ENCODE data around the gene SSH2.
"Not testable (repeated sequence)": the region's sequence is repeated elsewhere in the genome, so short reads cannot be mapped to it uniquely, and the experiment has no call there.

Gene SSH2

GRCh38 chr17:29807520-29808361, 122.3 kb downstream of the SSH2 start:
- DNase-seq (ENCODE audit: low read depth, low spot score): peak; percentile 52

GRCh38 chr17:29802246-29802645, 127.8 kb downstream of the SSH2 start:
- no peak overlapping the region for H3K4me3 ChIP-seq (ENCODE audit: low read length)
- no peak for DNase-seq (ENCODE audit: low read depth, low spot score)

More at GRCh38 chr17:29807520-29808361, 122.3 kb downstream of the SSH2 start:
- no peak overlapping the region for H3K4me3 ChIP-seq (ENCODE audit: low read length)

GRCh38 chr17:29800457-29800856, 129.6 kb downstream of the SSH2 start:
- no peak overlapping the region for H3K4me3 ChIP-seq (ENCODE audit: low read length)
- DNase-seq (ENCODE audit: low read depth, low spot score): no peak

DNA sequence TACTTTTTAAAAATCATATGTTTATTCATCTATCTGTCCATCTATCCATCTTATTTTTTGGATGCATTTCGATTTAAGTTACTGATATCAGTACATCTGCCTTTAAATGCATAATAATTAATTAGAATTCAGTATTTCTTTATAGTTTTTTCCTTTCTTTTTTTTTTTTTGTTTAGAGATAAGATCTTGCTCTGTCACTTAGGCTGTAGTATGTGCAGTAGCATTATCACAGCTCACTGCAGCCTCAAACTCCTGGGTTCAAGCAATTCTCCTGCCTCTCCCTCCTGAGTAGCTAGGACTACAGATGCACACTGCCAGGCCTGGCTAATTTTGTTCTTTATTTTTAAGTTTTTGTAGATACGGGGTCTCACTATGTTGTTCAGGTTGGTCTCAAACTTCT, 133.4 kb downstream of the SSH2 start:
- DNase-seq (ENCODE audit: low read depth, low spot score): no peak
- no peak overlapping the region for H3K4me3 ChIP-seq (ENCODE audit: low read length)

DNA sequence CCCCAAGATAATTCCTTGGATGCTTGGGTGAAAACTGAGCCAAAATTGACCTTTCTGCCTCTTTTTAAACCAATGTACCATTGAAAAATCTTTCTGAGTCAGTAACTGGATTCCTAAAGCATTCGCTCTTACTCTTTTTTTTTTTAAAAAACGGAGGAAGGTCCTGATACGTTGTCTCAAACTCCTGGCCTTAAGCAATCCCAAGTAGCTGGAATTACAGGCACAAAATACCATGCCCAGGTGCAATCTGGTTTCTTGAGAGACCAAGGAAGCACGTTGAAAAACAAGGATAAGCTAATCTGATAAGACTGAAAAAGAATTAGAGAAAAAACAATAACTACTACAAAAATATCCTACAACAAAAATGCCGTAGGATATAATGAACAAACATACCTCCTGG, 136.5 kb downstream of the SSH2 start:
- DNase-seq (ENCODE audit: low read depth, low spot score): no peak
- H3K4me3 ChIP-seq (ENCODE audit: low read length): no peak overlapping the region

GRCh38 chr17:29791336-29792080, 138.5 kb downstream of the SSH2 start:
- H3K4me3 ChIP-seq (ENCODE audit: low read length): no peak overlapping the region
- no peak for DNase-seq (ENCODE audit: low read depth, low spot score)

DNA sequence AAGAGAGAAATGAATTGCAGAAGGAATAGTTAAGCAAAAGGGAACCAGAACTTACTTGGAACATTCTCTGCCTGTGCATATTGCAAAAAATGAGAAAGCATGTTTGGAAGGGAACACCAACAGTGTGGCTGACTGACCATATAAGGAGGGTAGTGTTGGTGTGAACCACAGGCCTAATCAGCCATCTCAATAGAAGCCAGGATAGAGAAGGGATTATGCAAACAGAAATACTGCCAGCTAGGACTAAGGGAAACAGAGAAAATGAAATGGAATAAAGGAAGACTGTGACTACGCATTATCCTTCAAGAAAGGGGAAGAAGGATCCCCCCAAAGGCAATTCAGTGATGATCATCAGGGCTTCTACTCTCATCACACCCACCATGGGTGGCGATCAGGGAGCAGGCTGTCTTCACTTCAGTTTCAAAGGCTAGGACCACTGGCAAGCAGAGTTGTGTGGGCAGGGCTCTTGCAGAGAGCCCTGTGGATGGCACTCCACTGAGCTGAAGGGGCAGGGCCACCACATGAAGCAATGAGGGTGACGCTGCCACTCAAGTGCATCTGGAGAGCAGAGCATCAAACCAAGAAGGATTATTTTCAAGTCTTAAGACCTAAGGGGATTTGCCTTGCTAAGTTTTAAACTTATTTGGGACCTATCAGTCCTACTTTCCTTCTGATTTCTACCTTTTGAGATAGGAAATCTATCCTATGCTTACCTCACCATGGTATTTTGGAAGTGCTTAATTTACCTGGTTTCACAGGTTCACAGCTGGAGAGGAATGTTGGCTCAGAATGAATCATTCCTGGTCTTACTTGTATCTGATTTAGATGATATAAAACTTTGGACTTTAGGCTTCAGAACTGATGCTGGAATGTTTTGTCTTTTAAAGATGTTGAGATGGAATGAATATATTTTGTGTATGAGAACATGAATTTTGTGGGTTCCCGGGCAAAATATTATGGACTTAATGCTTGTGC, 140.5 kb downstream of the SSH2 start:
- no peak for DNase-seq (ENCODE audit: low read depth, low spot score)
- no peak overlapping the region for H3K4me3 ChIP-seq (ENCODE audit: low read length)

GRCh38 chr17:29787995-29788394, 142.0 kb downstream of the SSH2 start:
- no peak for DNase-seq (ENCODE audit: low read depth, low spot score)
- no peak overlapping the region for H3K4me3 ChIP-seq (ENCODE audit: low read length)

DNA sequence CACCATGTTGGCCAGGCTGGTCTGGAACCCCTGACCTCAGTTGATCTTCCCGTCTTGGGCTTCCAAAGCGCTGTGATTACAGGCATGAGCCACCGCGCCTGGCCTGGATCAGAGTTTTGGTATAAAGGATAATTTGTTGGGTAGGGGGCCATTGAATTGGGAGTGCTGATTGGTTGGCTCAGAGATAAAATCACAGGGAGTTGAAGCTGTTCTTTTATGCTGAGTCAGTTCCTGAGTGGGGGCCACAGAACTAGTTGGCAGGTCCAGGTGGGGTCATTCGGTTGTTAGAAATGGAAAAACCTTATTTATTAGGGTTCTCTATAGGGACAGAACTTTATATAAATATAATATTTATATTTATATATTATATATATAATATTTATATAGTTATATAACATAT, 147.1 kb downstream of the SSH2 start:
- DNase-seq (ENCODE audit: low read depth, low spot score): no peak
- no peak overlapping the region for H3K4me3 ChIP-seq (ENCODE audit: low read length)

- DNase-seq (ENCODE audit: low read depth, low spot score); H3K4me3 ChIP-seq (ENCODE audit: low read length): not testable (repeated sequence)
Measured at GRCh38 chr17:29779812-29780190, 150.2 kb downstream of the SSH2 start.

DNA sequence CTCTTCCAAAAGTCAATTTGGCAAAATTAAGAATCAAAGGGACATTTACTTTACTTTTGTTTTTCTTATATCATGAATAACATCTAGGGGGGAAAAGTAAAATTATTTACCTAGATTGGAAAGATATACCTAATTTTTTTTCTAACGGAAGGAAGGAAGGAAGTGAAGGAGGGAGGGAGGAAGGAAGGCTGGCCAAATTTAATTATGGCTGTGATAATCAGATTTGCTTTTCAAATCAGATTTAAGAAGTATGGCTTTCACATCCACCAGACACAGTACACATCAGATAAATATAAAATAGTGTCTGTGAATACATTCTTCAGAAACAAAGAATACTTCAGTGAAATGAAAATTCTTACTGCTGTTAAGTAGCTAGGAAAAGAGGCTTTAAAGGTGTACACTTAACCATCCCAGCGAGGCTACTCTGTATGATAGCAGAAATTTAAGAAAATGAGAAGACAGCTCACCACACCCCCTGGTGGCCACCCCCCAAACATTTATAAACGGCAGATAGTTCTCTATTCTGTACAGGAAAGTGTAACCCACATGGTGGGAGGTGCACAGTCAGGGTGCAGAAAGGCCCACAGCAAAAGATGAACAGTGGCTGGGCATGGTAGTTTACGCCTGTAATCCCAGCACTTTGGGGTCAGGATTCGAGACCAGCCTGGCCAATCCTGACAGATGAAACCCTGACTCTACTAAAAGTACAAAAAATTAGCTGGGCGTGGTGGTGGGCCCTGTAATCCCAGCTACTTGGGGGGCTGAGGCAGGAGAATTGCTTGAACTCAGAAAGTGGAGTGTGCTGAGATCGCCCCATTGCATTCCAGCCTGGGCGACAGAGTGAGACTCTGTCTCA, 150.8 kb downstream of the SSH2 start:
- H3K4me3 ChIP-seq (ENCODE audit: low read length): no peak overlapping the region
- DNase-seq (ENCODE audit: low read depth, low spot score): peak; percentile 76

DNA sequence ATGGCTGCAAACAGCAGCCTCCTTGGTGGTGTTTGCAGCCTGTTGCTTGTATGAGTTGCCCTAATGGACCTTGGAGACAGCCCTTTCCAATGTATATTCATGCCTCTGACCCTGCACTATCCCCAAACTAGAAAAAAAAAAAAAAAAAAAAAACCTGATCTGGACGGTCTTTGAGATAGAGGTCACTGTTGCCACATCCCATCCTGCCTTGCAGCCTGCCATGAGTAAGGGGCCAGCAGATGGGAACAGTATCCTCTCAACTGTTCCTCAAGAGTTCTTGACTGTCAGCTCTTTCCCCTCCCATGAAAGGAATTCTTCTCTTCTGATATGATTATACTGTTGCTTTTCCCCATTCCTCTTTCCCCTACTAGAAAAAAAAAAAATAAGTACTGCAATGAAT, 152.4 kb downstream of the SSH2 start:
- no peak overlapping the region for H3K4me3 ChIP-seq (ENCODE audit: low read length)
- no peak for DNase-seq (ENCODE audit: low read depth, low spot score)

DNA sequence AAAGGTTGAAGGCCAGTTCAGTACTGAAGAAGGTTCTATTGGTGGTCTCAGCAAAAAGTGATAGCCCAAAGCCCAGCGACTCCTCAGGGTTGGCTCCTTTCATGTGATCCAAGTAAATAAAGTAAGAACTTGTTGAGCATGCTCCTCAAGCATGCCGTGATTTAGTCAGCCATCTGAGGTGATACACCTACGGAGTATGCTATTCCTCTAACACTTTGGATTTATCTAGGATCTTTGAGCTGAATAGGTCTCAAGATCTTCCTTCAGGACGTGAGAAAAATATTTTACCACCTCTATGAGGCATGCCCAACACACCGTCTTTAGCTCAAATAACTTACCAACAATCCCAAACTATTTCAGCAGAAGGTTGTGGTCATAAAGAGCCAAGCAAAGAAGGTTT, 154.0 kb downstream of the SSH2 start:
- H3K4me3 ChIP-seq (ENCODE audit: low read length): no peak overlapping the region
- no peak for DNase-seq (ENCODE audit: low read depth, low spot score)

- no peak for DNase-seq (ENCODE audit: low read depth, low spot score)
- H3K4me3 ChIP-seq (ENCODE audit: low read length): no peak overlapping the region
Measured at GRCh38 chr17:29772981-29773380, 157.0 kb downstream of the SSH2 start.

- DNase-seq (ENCODE audit: low read depth, low spot score): no peak
- no peak overlapping the region for H3K4me3 ChIP-seq (ENCODE audit: low read length)
Measured at GRCh38 chr17:29771546-29771945, 158.5 kb downstream of the SSH2 start.

DNA sequence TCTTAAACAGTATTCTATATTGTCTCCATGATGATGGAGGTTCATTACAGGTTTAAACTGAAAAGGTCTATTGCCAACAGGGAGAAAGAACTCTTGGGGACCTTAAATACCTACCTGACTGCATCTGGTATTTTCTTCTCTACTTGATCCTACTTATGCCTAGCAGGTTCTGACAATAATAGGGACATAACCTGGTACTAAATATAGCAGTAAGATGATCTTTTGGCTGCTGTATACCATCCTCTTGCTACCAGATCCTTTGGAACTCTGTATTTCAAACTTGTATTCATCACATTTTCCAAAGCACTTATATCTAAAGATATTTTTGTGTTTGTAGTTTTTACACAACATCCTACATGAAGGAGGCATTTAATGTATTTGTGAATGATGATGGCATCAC, 160.8 kb downstream of the SSH2 start:
- no peak overlapping the region for H3K4me3 ChIP-seq (ENCODE audit: low read length)
- no peak for DNase-seq (ENCODE audit: low read depth, low spot score)

GRCh38 chr17:29766796-29767327, 163.2 kb downstream of the SSH2 start:
- DNase-seq (ENCODE audit: low read depth, low spot score): no peak
- H3K4me3 ChIP-seq (ENCODE audit: low read length): no peak overlapping the region

GRCh38 chr17:29764748-29765147, 165.3 kb downstream of the SSH2 start:
- DNase-seq (ENCODE audit: low read depth, low spot score): no peak

More at GRCh38 chr17:29764748-29765147, 165.3 kb downstream of the SSH2 start:
- H3K4me3 ChIP-seq (ENCODE audit: low read length): no peak overlapping the region
